Bronchial epithelial cell (primary cell): ENCODE measurements around the gene TMEM169. TPM values are rescaled to one million over a fixed set of nuclear protein-coding genes. Genes with fewer than 3 reads are reported as not detected.

Experiments
- DNase-seq: peaks from one replicate; pipeline ENCODE4 v3.0.0-alpha.2; 2010; ENCODE audit warnings: low read depth
- FAIRE-seq: peaks from 2 replicates; lab custom pipeline; 2011; peaks lifted over from hg19 to GRCh38; lab: Jason Lieb, UNC
- H3K27me3 ChIP-seq: 2 replicates; pipeline ENCODE4 v1.5.1; 2011; ENCODE audit warnings: low read length; ENCODE audit not compliant: control insufficient read depth, insufficient read depth
- H3K36me3 ChIP-seq: 2 replicates; pipeline ENCODE4 v1.5.1; 2011; ENCODE audit warnings: low read length; ENCODE audit not compliant: control insufficient read depth, insufficient read depth
- H3K4me3 ChIP-seq: 2 replicates; pipeline ENCODE4 v1.5.1; 2011; ENCODE audit warnings: mild to moderate bottlenecking, low read depth, low read length, control low read depth
- CTCF ChIP-seq: IDR thresholded peaks from 2 replicates; pipeline ENCODE4 v1.5.1; 2011; ENCODE audit warnings: mild to moderate bottlenecking, moderate library complexity, low read length, control low read depth, inconsistent platforms; ENCODE audit not compliant: insufficient read depth, severe bottlenecking
- total RNA-seq: library from RNA; depleted of rRNA; stranded (reverse); fragments of >200 nt; gene quantifications from 2 replicates; pipeline ENCODE4 v1.2.1, GENCODE V29; 2014

The TMEM169 gene
- total RNA-seq, 1 donor from 2014 or later = 0.26 TPM

- DNase-seq (no peak), FAIRE-seq (no peak)
- Histone ChIP-seq H3K36me3 (peaks cover 8% of the 10 kb centered on the region), H3K27me3 (no peaks in the 10 kb centered on the region), H3K4me3 (no peak overlapping the region)
- TF ChIP-seq CTCF = no peak
Measured at GRCh38 chr2:216107320-216107719, 25.6 kb downstream of the TMEM169 start.

GRCh38 chr2:216107760-216108159, 26.0 kb downstream of the TMEM169 start:
- DNase-seq = no peak
- no peak overlapping the region for H3K4me3 ChIP-seq
- TF ChIP-seq CTCF = no peak
- peaks cover 11% of the 10 kb centered on the region for H3K36me3 ChIP-seq
- no peak for FAIRE-seq
- no peaks in the 10 kb centered on the region for H3K27me3 ChIP-seq

- Histone ChIP-seq H3K4me3 (peak overlapping the region; percentile 89), H3K36me3 (peaks cover 13% of the 10 kb centered on the region), H3K27me3 (no peaks in the 10 kb centered on the region)
- DNase-seq (no peak), FAIRE-seq (no peak)
- TF ChIP-seq CTCF = no peak
Measured at GRCh38 chr2:216108310-216108966, 26.7 kb downstream of the TMEM169 start.

GRCh38 chr2:216108967-216109921, 27.5 kb downstream of the TMEM169 start, which contains the start of gene XRCC5:
XRCC5 (plus strand) TSS chr2:216109348; CDS start chr2:216109437, 89 bp downstream.
- no peak for FAIRE-seq
- H3K36me3 ChIP-seq = peaks cover 15% of the 10 kb centered on the region
- no peaks in the 10 kb centered on the region for H3K27me3 ChIP-seq
- DNase-seq = peak; percentile 94
- peak within 1 kb of the TSS; percentile 89 for H3K4me3 ChIP-seq
- no peak for TF ChIP-seq CTCF

GRCh38 chr2:216109962-216110614, 28.4 kb downstream of the TMEM169 start:
- DNase-seq (peak; percentile 44), FAIRE-seq (no peak)
- peak; percentile 33 for TF ChIP-seq CTCF
- H3K36me3 ChIP-seq = peaks cover 16% of the 10 kb centered on the region
- H3K4me3 ChIP-seq = peak overlapping the region; percentile 89
- H3K27me3 ChIP-seq = no peaks in the 10 kb centered on the region
